Measurements from ENCODE around the gene MAEA. TPM values are rescaled to one million over a fixed set of nuclear protein-coding genes. Genes with fewer than 3 reads are reported as not detected.

The MAEA gene
- total and polyA plus RNA-seq, 8 donors, result 43.8 to 70.4 (median 56.1) TPM

DNA sequence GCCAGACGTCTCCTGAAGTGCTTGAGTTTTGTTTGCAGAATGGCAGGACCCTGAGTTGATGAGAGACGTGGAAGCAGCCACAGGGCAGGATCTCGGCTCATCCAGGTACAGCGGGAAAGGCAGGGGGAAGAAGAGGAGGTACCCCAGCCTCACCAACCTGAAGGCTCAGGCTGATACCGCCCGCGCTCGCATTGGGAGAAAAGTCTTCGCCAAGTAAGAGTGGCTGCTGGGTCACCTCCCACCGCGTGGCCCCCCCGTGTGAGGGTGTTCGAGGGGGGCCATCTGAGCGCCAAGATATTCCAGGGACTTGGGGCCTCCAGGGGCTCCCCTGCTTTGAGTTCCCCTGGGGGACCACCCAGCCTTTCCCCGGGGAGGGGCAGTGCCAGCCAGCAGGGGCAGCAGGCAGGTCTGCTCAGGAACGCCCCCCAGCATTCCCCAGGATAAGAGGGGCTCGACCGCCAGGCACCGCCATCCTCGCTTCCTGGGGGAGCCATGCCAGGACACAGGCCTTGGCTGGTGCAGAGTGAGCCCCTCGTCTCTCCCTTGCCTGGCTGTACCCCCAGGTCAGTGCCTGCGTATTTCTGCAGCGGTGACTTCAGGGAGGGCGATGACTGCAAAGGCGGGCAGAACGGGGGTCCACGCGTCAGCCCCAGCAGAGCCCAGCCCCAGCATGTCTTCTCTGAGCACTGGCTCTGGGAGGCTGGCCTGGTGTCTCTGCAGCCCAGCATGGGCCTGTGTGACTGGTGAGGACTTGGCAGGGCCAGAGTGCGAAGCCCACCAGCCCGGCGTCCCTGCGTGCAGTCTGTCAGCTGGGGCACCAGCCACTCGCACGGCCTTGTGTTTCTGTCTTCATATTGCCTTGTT lies 94.3 kb downstream of the MAEA start:
- Histone ChIP-seq H3K9me3 (peaks cover 0 to 11% of the 10 kb centered on the region in 2 donors), H3K4me3 (no peak overlapping the region), H3K27me3 (no peaks in the 10 kb centered on the region), H3K27ac (no peak overlapping the region), H3K4me1 (no peaks in the 10 kb centered on the region), H3K36me3 (peaks cover 0 to 69% of the 10 kb centered on the region in 2 donors)
- no peak for ATAC-seq
- intact Hi-C loops (cut with DNase I), result no loop called here
- TF ChIP-seq, protein P1, sequence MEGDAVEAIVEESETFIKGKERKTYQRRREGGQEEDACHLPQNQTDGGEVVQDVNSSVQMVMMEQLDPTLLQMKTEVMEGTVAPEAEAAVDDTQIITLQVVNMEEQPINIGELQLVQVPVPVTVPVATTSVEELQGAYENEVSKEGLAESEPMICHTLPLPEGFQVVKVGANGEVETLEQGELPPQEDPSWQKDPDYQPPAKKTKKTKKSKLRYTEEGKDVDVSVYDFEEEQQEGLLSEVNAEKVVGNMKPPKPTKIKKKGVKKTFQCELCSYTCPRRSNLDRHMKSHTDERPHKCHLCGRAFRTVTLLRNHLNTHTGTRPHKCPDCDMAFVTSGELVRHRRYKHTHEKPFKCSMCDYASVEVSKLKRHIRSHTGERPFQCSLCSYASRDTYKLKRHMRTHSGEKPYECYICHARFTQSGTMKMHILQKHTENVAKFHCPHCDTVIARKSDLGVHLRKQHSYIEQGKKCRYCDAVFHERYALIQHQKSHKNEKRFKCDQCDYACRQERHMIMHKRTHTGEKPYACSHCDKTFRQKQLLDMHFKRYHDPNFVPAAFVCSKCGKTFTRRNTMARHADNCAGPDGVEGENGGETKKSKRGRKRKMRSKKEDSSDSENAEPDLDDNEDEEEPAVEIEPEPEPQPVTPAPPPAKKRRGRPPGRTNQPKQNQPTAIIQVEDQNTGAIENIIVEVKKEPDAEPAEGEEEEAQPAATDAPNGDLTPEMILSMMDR (IDR thresholded peaks at IDR 0.05), result no peak
- peak in 1 of 4 donors; percentile 61 for DNase-seq

DNA sequence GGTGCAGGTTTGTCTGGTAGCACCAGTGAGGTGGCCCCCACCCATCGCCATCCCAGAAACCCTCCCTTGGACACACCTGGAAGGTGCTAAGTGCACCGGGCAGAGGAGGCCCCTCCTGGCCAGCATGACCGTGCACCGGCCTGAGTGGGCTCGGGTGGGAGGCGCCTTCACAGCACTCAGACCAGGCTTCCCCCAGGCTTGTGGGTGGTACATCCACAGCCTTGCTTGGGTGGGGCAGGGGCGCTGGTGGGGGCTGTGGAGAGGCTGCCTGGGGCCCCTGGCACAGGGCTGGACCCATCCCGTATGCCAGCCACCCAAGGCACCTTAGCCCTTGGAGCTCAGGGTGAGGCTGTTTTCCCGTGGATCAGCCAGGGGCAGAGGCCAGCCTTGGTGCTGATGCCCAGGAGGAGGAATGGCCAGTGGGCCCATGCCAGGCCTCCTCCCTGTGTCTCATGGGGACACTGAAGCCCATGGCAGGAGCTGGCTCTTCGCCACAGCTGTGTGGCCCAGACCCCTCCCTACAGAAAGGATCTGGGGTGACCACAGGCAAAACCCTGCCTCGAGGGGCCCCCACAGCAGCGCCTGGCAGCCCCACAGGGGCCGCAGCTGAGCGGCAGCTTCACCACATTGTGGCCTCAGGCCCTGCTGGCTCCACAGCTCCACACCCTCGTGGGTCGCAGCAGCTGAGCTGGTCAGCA lies 95.1 kb downstream of the MAEA start:
- intact Hi-C loops (cut with DNase I), result no loop called here
- peaks cover 0 to 69% of the 10 kb centered on the region in 2 donors for H3K36me3 ChIP-seq
- TF ChIP-seq, protein P1 (IDR thresholded peaks at IDR 0.05), result no peak
- H3K4me1 ChIP-seq, result no peaks in the 10 kb centered on the region
- no peak overlapping the region for H3K27ac ChIP-seq
- no peaks in the 10 kb centered on the region for H3K27me3 ChIP-seq
- H3K4me3 ChIP-seq, result no peak overlapping the region
- H3K9me3 ChIP-seq, result peaks cover 0 to 17% of the 10 kb centered on the region in 2 donors
- peak in 1 of 4 donors; percentile 69 for DNase-seq
- ATAC-seq, result no peak

DNA sequence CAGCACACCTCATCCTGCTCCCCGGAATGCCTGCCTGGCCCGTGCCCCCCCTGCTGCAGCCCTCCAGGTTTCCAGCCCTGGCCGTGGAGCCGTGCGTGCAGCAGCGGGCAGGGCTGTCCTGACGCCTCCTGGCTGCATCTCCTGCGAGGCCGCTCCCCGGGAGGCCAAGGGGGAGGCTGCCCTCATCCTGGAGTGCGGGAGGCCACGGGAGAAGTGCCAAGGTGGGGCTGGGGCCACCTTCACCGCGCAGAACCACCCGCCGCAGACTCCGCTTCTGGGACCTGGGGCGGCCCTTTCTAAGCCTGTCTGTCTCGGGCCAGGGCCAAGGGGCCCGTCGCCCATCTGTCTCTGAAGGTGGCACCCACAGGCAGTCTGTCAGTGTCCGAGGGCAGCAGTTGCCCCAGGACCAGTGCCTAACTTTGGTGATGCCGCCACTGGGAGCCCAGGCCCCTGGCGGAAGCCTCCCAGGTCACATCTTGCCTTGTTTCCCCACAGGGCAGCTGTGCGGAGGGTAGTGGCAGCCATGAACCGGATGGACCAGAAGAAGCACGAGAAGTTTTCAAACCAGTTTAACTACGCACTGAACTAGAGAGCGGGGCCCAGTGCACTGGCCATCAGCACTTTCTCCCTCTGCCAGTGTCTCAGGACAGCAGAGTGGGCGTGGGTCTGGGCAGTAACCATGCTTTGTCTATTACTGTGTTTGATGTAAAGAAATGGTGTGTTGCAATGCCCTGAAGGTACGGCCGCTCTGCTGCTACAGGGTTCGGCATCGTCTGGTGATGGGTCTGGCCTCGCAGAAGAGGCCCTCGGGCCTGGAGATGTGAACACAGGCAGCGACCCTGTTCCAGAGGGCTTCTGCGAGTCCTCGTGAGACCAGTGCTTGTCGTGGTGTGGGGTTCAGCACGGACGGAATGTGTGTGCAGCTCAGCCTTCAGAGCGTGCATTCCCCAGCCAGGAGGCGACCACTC lies 96.0 kb downstream of the MAEA start:
- no peaks in the 10 kb centered on the region for H3K27me3 ChIP-seq
- intact Hi-C loops (cut with DNase I), result no loop called here
- H3K4me1 ChIP-seq, result no peaks in the 10 kb centered on the region
- H3K27ac ChIP-seq, result no peak overlapping the region
- H3K4me3 ChIP-seq, result no peak overlapping the region
- TF ChIP-seq, protein P1 (IDR thresholded peaks at IDR 0.05), result no peak
- H3K9me3 ChIP-seq, result peaks cover 0 to 22% of the 10 kb centered on the region in 2 donors
- ATAC-seq, result no peak
- peaks cover 0 to 69% of the 10 kb centered on the region in 2 donors for H3K36me3 ChIP-seq
- peak in 1 of 4 donors; percentile 75 for DNase-seq

Other genes with a start within 250 kb of the MAEA start
- 1 to 10 TPM; 7.2 to 9.8 TPM for gene RNF212, start 176.3 kb upstream of the MAEA start, total RNA-seq
- gene RNF212, start 176.3 kb upstream of the MAEA start, polyA plus RNA-seq (ENCODE audit: insufficient read length in 6 of 6), result 10 to 100 TPM in 4 of 6 donors, 1 to 10 TPM in 2; 8.8 to 13.6 (median 11.8) TPM
- gene SPON2, start 117.3 kb upstream of the MAEA start, total RNA-seq, result 10 to 100 TPM; 66.0 to 94.2 TPM
- 10 to 100 TPM in 5 of 6 donors, 1 to 10 TPM in 1; 7.7 to 47.1 (median 18.9) TPM for gene SPON2, start 117.3 kb upstream of the MAEA start, polyA plus RNA-seq (ENCODE audit: insufficient read length in 6 of 6)
- gene CTBP1, start 40.8 kb upstream of the MAEA start, total RNA-seq, result 100 to 1,000 TPM; 146 to 167 TPM
- 100 to 1,000 TPM in 5 of 6 donors, 10 to 100 TPM in 1; 93.9 to 150 (median 121) TPM for gene CTBP1, start 40.8 kb upstream of the MAEA start, polyA plus RNA-seq (ENCODE audit: insufficient read length in 6 of 6)
- gene UVSSA, start 57.3 kb downstream of the MAEA start, total RNA-seq, result 10 to 100 TPM; 33.0 to 36.6 TPM
- gene UVSSA, start 57.3 kb downstream of the MAEA start, polyA plus RNA-seq (ENCODE audit: insufficient read length in 6 of 6), result 10 to 100 TPM; 12.8 to 26.4 (median 17.8) TPM
- not detected for gene NKX1-1, start 116.6 kb downstream of the MAEA start, total RNA-seq
- gene NKX1-1, start 116.6 kb downstream of the MAEA start, polyA plus RNA-seq (ENCODE audit: insufficient read length in 6 of 6), result not detected